Right lung (tissue), 5 donors: Measurements from ENCODE around the gene ZNF429. TPM values are rescaled to one million over a fixed set of nuclear protein-coding genes. Genes with fewer than 3 reads are reported as not detected.
"Not testable (repeated sequence)": the region's sequence is repeated elsewhere in the genome, so short reads cannot be mapped to it uniquely, and the experiment has no call there.

Experiments
- DNase-seq, 2 donors: peaks; one replicate each; pipeline ENCODE4 v3.0.0-alpha.2; 2013
- polyA plus RNA-seq, 5 donors: library from polyadenylated mRNA; unstranded; fragments of 120-200 nt; gene quantifications; one replicate each; pipeline versions ENCODE4 v1.2.1 to v1.2.3, GENCODE V29; 2013; ENCODE audit warnings: inconsistent platforms in 1 of 5, low replicate concordance in 1 of 5; ENCODE audit not compliant: insufficient read length in 5 of 5, insufficient read depth in 1 of 5

The ZNF429 gene
- polyA plus RNA-seq, 5 donors, result 19.5 to 29.8 (median 27.6) TPM

DNA sequence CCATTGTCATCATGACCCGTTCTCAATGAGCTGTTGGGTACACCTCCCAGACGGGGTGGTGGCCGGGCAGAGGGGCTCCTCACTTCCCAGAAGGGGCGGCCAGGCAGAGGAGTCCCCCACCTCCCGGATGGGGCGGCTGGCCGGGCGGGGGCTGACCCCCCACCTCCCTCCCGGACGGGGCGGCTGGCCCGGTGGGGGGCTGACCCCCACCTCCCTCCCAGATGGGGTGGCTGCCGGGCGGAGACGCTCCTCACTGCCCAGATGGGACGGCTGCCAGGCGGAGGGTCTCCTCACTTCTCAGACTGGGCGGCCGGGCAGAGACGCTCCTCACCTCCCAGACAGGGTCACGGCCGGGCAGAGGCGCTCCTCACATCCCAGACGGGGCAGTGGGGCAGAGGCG is 5.7 kb downstream of the ZNF429 start:
- DNase-seq, result not testable (repeated sequence)

DNA sequence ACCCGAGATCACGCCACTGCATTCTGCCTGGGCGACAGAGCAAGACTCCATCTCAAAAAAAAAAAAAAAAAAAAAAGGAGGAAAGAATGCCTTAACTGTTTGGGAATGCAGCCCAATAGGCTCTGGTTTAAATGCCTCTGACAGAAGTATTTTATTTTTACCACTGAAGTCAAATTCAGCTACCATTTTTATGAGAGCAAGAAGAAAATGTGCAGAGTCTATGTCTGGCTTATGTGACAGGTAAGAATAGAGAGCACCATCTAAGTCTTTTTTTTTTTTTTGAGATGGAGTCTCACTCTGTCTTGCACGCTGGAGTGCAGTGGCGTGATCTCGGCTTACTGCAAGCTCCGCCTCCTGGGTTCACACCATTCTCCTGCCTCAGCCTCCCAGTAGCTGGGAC is 7.2 kb downstream of the ZNF429 start:
- DNase-seq, result not testable (repeated sequence)

DNA sequence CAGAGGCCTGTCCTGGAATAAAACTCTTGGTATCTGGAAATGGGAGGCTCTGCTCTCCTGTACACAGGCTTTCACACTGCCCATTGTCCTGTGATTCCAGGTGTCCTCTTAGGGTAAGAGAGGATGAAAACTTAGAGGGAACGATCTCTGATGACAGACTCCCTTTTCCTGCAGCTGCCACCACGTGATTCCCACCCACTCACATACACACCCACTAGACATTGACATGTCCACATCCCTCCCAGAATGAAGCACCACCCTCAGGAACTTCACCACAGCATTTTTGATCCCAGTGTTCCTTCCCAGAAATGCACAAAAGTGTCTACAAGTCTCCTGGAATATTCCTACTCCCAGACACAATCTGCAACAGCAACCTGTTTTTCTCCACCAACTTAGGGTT is 8.2 kb downstream of the ZNF429 start:
- DNase-seq, result no peak

- peak in 1 of 2 donors; percentile 1 for DNase-seq
Observed at GRCh38 chr19:21519488-21519887, 14.1 kb downstream of the ZNF429 start.

- no peak for DNase-seq
Observed at GRCh38 chr19:21532904-21533303, 27.5 kb downstream of the ZNF429 start.

DNA sequence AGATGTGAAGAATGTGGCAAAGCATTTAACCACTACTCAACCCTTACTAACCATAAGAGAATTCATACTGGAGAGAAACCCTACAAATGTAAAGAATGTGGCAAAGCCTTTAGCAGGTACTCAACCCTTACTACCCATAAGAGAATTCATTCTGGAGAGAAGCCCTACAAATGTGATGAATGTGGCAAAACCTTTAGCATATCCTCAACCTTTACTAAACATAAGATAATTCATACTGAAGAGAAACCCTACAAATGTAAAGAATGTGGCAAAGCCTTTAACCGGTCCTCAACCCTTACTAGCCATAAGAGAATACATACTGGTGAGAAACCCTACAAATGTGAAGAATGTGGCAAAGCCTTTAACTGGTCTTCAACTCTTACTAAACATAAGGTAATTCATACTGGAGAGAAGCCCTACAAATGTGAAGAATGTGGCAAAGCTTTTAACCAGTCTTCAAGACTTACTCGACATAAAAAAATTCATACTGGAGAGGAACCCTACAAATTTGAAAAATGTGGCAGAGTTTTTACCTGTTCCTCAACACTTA is 31.4 kb downstream of the ZNF429 start:
- DNase-seq, result not testable (repeated sequence)

DNA sequence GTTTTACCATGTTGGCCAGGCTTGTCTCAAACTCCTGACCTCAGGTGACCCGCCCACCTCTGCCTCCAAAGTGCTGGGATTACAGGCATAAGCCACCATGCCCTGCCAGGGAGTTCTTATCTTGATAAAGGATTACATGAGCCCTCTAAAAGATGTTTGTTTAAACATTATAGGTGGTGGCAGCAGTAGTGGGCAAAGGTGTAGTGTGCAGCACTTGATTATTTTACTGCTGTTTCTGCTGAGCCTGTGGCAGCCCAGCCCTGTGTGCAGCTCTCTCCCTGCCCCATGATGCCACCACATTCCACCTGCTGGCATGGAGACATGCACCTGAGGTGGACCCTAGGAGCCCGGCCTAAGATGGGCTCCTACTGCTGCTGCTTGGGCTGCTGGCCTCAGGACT is 54.0 kb downstream of the ZNF429 start:
- no peak for DNase-seq

DNA sequence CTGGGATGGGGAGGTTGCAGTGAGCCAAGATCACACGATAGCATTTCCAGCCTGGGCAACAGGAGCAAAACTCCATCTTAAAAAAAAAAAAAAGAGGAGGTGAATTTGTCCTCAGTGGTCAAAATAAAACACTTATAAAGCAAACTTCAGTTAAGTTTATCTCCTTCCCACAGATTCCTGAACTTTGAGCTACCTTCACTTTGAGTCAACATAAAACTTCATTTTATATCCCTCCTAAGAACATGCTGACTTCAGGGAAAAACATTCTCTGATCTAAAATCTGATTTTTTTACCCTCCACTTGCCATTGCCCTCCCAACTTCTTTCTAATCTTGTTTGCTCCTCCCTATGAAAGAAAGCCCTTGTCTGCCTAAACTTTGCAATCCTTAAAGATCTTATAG is 59.0 kb downstream of the ZNF429 start:
- no peak for DNase-seq

- no peak for DNase-seq
Observed at GRCh38 chr19:21566073-21566472, 60.7 kb downstream of the ZNF429 start.

GRCh38 chr19:21567806-21568205 is 62.4 kb downstream of the ZNF429 start:
- DNase-seq, result not testable (repeated sequence)

- DNase-seq, result peak; percentile 91 to 94
Observed at GRCh38 chr19:21568816-21569493, 63.6 kb downstream of the ZNF429 start.

DNA sequence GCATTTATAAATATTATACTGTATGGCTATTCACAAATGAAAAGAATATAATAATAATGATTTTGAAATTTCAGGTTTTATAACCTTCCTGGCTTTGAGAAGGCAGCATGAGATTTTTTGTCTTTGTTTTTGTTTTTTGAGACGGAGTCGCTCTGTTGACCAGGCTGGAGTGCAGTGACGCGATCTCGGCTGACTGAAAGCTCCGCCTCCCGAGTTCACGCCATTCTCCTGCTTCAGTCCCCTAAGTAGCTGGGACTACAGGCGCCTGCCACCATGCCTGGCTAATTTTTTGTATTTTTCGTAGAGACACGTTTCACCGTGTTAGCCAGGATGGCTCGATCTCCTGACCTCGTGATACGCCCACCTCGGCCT is 64.1 kb downstream of the ZNF429 start:
- DNase-seq, result no peak

DNA sequence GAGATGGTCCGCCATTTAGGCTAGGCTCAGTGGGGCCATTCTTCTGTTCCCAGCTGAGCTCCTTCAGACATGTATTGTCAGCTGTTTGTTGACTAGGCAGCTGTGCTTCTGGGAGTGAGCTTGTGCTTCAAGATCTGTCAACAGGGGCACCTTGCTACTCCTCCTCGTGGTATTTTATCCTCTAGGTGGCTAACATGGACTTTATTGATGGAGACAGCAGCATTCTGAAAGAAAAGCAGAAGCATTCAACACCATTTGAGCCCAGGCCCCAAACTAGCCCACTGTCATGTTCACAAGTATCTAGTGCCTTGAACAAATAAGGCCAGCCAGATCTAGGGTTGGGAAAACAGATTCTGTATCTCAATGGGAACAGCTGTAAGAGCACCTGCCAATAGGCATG is 65.9 kb downstream of the ZNF429 start:
- no peak for DNase-seq

- no peak for DNase-seq
Observed at GRCh38 chr19:21574607-21575006, 69.2 kb downstream of the ZNF429 start.

- DNase-seq, result no peak
Observed at GRCh38 chr19:21576481-21576880, 71.1 kb downstream of the ZNF429 start.

DNA sequence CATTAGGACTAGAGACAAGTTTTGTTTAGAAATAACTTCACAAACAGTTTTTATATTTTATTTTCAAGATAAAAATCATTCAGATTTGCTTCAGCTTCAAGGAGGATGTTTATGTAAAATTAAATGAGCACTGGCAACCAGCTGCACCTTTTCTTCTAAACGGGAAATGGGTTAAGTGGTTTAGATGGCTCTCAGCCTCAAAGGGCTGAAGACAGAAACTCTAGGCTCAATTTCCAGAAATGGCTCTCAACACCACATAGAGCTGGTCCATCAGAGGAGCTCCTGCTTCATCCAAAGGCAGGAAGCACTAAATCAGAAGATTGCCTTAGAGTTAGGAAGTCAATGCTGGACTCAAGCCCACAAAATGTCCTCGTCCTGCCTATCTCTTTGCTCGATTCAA is 74.7 kb downstream of the ZNF429 start:
- DNase-seq, result no peak

- DNase-seq, result no peak
Observed at GRCh38 chr19:21580818-21581217, 75.4 kb downstream of the ZNF429 start.

GRCh38 chr19:21581646-21582240 is 76.3 kb downstream of the ZNF429 start:
- no peak for DNase-seq

DNA sequence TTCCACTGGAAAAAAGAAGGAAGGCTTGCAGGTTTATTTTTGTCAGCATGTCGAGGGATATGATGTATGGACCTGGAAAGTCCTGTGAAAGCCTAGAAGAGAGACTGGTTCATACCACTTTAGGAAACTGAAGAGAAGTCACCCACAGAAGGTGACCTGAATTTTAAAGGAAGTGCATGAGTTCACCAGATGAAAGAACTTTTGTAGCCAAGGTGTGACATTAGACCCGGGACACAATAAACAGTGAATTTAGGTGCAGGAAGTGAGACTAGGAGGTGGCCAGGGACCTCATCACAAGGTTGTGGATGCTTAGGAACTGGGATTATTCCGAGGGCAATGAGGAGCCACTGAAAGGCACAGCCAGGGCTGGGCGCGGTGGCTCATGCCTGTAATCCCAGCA is 79.1 kb downstream of the ZNF429 start:
- DNase-seq, result no peak

DNA sequence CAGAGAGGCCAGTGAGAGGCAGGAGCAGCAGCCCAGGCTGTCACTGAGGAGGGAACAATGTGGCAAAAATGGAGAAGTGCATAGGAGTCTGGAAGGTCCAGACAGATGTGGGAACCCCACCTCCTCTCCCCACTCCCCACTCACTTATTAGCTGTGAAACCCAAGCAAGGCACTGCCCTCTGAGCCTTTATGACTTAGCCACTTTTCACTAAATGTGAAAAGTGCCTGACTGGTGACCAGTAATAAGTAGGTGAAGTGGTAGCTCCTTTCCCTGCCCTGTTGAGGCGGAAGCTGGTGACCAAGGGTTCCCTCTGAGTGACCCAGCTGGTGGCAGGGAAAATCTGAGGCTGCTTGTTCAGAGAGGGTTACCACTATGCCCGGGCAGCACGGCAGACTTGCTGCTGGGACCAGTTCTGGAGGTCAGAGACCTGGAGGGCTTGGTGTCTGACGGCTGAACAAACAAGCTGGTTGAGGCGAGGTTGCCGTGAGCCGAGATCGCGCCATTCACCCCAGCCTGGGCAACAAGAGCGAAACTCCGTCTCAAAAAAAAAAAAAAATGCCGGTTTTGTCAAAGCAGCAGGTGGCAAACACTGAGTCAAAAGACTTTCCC is 80.0 kb downstream of the ZNF429 start:
- DNase-seq, result no peak

- no peak for DNase-seq
Observed at GRCh38 chr19:21586311-21587116, 81.1 kb downstream of the ZNF429 start.

DNA sequence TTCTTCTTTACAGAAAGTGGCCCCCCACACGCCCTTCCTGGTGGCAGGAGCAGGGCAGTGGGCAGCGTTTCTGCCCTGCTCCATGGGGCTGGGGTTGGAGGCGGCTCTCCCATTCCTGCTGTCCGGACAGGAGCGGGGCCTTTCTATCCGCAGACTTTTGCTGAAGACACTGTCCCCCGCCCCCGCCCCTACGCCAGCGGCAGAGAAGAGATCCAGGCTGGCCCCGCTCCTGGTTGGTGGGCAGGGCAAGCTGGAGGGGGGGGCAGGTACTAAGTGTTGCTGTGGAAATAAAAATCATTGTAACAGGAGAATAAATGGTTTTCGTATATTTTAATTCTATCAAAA is 81.7 kb downstream of the ZNF429 start:
- no peak for DNase-seq
